Effector memory CD4-positive, alpha-beta T cell (primary cell): Measurements from ENCODE around the gene UBE2N.
A peak's percentile ranks its signal among the peaks of the same experiment; 100 is the strongest.

Experiments
- DNase-seq, 3 donors: peaks; one replicate each; pipeline ENCODE4 v3.0.0-alpha.2; 2020
- H3K27ac ChIP-seq: 2 replicates; pipeline ENCODE4 v1.7.0; 2013; ENCODE audit warnings: mild to moderate bottlenecking, low read length, moderate library complexity; ENCODE audit not compliant: insufficient read depth, poor library complexity, severe bottlenecking
- H3K27me3 ChIP-seq: replicated peaks from 2 replicates; pipeline ENCODE4 v1.7.0; 2013; ENCODE audit warnings: mild to moderate bottlenecking, low read length; ENCODE audit not compliant: insufficient read depth, control insufficient read depth, poor library complexity, severe bottlenecking
- H3K36me3 ChIP-seq: 2 replicates; pipeline ENCODE4 v1.7.0; 2013; ENCODE audit warnings: mild to moderate bottlenecking, low read length, moderate library complexity; ENCODE audit not compliant: control insufficient read depth, insufficient read depth
- H3K4me1 ChIP-seq: 2 replicates; pipeline ENCODE4 v1.7.0; 2013; ENCODE audit warnings: low read length, mild to moderate bottlenecking; ENCODE audit not compliant: control insufficient read depth, insufficient read depth, poor library complexity, severe bottlenecking
- H3K4me3 ChIP-seq: 2 replicates; pipeline ENCODE4 v1.7.0; 2013; ENCODE audit warnings: low read length, low read depth, mild to moderate bottlenecking; ENCODE audit not compliant: insufficient read depth, poor library complexity, severe bottlenecking
- H3K9me3 ChIP-seq: 2 replicates; pipeline ENCODE4 v1.7.0; 2013; ENCODE audit warnings: mild to moderate bottlenecking, low read length, moderate library complexity; ENCODE audit not compliant: control insufficient read depth
- total RNA-seq, 3 donors: gene quantifications; one replicate each; lab custom pipeline; 2026; lab: John Stamatoyannopoulos, UW

Gene UBE2N
- total RNA-seq, result 60.0 to 92.7 (median 66.6) reads per million in 3 donors

- peak; percentile 96 to 97 (median 96) for DNase-seq
- peaks cover 33% of the 10 kb centered on the region for H3K4me1 ChIP-seq
Observed at GRCh38 chr12:93441617-93442410, at the start of gene UBE2N. Gene UBE2N (minus strand): TSS chr12:93441947. CDS start chr12:93441884, 63 bp downstream.

GRCh38 chr12:93484315-93484981, 42.7 kb upstream of the UBE2N start:
- no peaks in the 10 kb centered on the region for H3K9me3 ChIP-seq
- DNase-seq, result no peak
- no peaks in the 10 kb centered on the region for H3K4me1 ChIP-seq
- H3K27ac ChIP-seq, result no peak overlapping the region
- H3K27me3 ChIP-seq, result no peaks in the 10 kb centered on the region
- H3K4me3 ChIP-seq, result no peak overlapping the region
- peaks cover 31% of the 10 kb centered on the region for H3K36me3 ChIP-seq

More at GRCh38 chr12:93441617-93442410, at the start of gene UBE2N:
- H3K4me3 ChIP-seq, result peak within 1 kb of the TSS; percentile 87
- no peaks in the 10 kb centered on the region for H3K36me3 ChIP-seq
- no peaks in the 10 kb centered on the region for H3K27me3 ChIP-seq
- H3K27ac ChIP-seq, result peak within 1 kb of the TSS; percentile 92
- H3K9me3 ChIP-seq, result no peaks in the 10 kb centered on the region

- no peaks in the 10 kb centered on the region for H3K4me1 ChIP-seq
- H3K9me3 ChIP-seq, result no peaks in the 10 kb centered on the region
- peaks cover 32% of the 10 kb centered on the region for H3K36me3 ChIP-seq
- no peak for DNase-seq
- no peak overlapping the region for H3K4me3 ChIP-seq
- no peaks in the 10 kb centered on the region for H3K27me3 ChIP-seq
- no peak overlapping the region for H3K27ac ChIP-seq
Observed at GRCh38 chr12:93483151-93483807, 41.5 kb upstream of the UBE2N start.

- Histone ChIP-seq H3K27ac (no peak overlapping the region), H3K9me3 (no peaks in the 10 kb centered on the region), H3K4me1 (no peaks in the 10 kb centered on the region), H3K4me3 (no peak overlapping the region), H3K27me3 (no peaks in the 10 kb centered on the region), H3K36me3 (peaks cover 32% of the 10 kb centered on the region)
- no peak for DNase-seq
Observed at GRCh38 chr12:93482721-93483120, 41.0 kb upstream of the UBE2N start.

GRCh38 chr12:93476555-93476954, 34.8 kb upstream of the UBE2N start:
- H3K4me1 ChIP-seq, result peaks cover 3% of the 10 kb centered on the region
- no peak for DNase-seq
- no peak overlapping the region for H3K27ac ChIP-seq
- H3K9me3 ChIP-seq, result no peaks in the 10 kb centered on the region
- no peaks in the 10 kb centered on the region for H3K27me3 ChIP-seq
- no peak overlapping the region for H3K4me3 ChIP-seq
- peaks cover 31% of the 10 kb centered on the region for H3K36me3 ChIP-seq

- Histone ChIP-seq H3K36me3 (peaks cover 15% of the 10 kb centered on the region), H3K4me1 (peaks cover 14% of the 10 kb centered on the region), H3K27me3 (no peaks in the 10 kb centered on the region), H3K27ac (no peak overlapping the region), H3K4me3 (no peak overlapping the region), H3K9me3 (no peaks in the 10 kb centered on the region)
- DNase-seq, result no peak
Observed at GRCh38 chr12:93469386-93469785, 27.6 kb upstream of the UBE2N start.

- Histone ChIP-seq H3K27me3 (no peaks in the 10 kb centered on the region), H3K27ac (peak overlapping the region; percentile 81), H3K4me1 (peaks cover 14% of the 10 kb centered on the region), H3K9me3 (no peaks in the 10 kb centered on the region), H3K36me3 (peaks cover 9% of the 10 kb centered on the region), H3K4me3 (peak overlapping the region; percentile 84)
- no peak for DNase-seq
Observed at GRCh38 chr12:93468008-93468371, 26.2 kb upstream of the UBE2N start.

GRCh38 chr12:93467351-93468007, 25.7 kb upstream of the UBE2N start, which contains the start of gene MRPL42:
Gene MRPL42 (plus strand): TSS chr12:93467514. CDS start chr12:93469286, 1,772 bp downstream.
- Histone ChIP-seq H3K9me3 (no peaks in the 10 kb centered on the region), H3K27ac (peak within 1 kb of the TSS; percentile 81), H3K4me1 (peaks cover 14% of the 10 kb centered on the region), H3K4me3 (peak within 1 kb of the TSS; percentile 84), H3K36me3 (peaks cover 9% of the 10 kb centered on the region), H3K27me3 (no peaks in the 10 kb centered on the region)
- peak; percentile 77 to 87 (median 82) for DNase-seq

- no peaks in the 10 kb centered on the region for H3K27me3 ChIP-seq
- DNase-seq, result no peak
- H3K36me3 ChIP-seq, result peaks cover 9% of the 10 kb centered on the region
- H3K27ac ChIP-seq, result peak overlapping the region; percentile 81
- no peaks in the 10 kb centered on the region for H3K9me3 ChIP-seq
- H3K4me1 ChIP-seq, result peaks cover 14% of the 10 kb centered on the region
- H3K4me3 ChIP-seq, result no peak overlapping the region
Observed at GRCh38 chr12:93466625-93467350, 25.0 kb upstream of the UBE2N start.
